SW 1271 (cell line): ENCODE data around the gene EEF1E1.
A peak's percentile ranks its signal among the peaks of the same experiment; 100 is the strongest.

Experiments
- DNase-seq, 2 experiments: peaks; one replicate each; lab custom pipeline; 2025; lab: John Stamatoyannopoulos, UW

EEF1E1 gene

GRCh38 chr6:8102122-8102958, at the start of gene EEF1E1:
TSS of gene EEF1E1 (minus strand) at chr6:8102548. CDS start at chr6:8102521, 27 bp downstream.
- peak; percentile 93 to 98 for DNase-seq

- DNase-seq, result no peak
These were observed 47.0 kb upstream of the EEF1E1 start for GRCh38 chr6:8149350-8149749.

GRCh38 chr6:8143945-8144344, 41.6 kb upstream of the EEF1E1 start:
- no peak for DNase-seq

GRCh38 chr6:8139451-8139850, 37.1 kb upstream of the EEF1E1 start:
- DNase-seq, result no peak

- no peak for DNase-seq
These were observed 35.2 kb upstream of the EEF1E1 start for GRCh38 chr6:8137529-8137939.

GRCh38 chr6:8135276-8135675, 32.9 kb upstream of the EEF1E1 start:
- DNase-seq, result no peak

- no peak for DNase-seq
These were observed 29.8 kb upstream of the EEF1E1 start for GRCh38 chr6:8132130-8132529.

- DNase-seq, result peak in 1 of 2 experiments; percentile 56
These were observed 29.0 kb upstream of the EEF1E1 start for GRCh38 chr6:8131265-8131897.

GRCh38 chr6:8130399-8130798, 28.1 kb upstream of the EEF1E1 start:
- DNase-seq, result no peak

- DNase-seq, result no peak
These were observed 20.9 kb upstream of the EEF1E1 start for GRCh38 chr6:8123236-8123635.

- DNase-seq, result no peak
These were observed 12.6 kb upstream of the EEF1E1 start for GRCh38 chr6:8114956-8115355.

GRCh38 chr6:8113131-8113654, 10.8 kb upstream of the EEF1E1 start:
- DNase-seq, result no peak

- no peak for DNase-seq
These were observed 8.4 kb upstream of the EEF1E1 start for GRCh38 chr6:8110725-8111124.

GRCh38 chr6:8110117-8110721, 7.9 kb upstream of the EEF1E1 start:
- no peak for DNase-seq

GRCh38 chr6:8108759-8109539, 6.6 kb upstream of the EEF1E1 start:
- no peak for DNase-seq

GRCh38 chr6:8108031-8108660, 5.8 kb upstream of the EEF1E1 start:
- DNase-seq, result peak; percentile 72 to 90

GRCh38 chr6:8105791-8106190, 3.4 kb upstream of the EEF1E1 start:
- no peak for DNase-seq

- DNase-seq, result no peak
These were observed 1.4 kb upstream of the EEF1E1 start for GRCh38 chr6:8103726-8104125.

- DNase-seq, result no peak
These were observed 2.0 kb downstream of the EEF1E1 start for GRCh38 chr6:8100159-8100854.

GRCh38 chr6:8090650-8091049, 11.7 kb downstream of the EEF1E1 start:
- DNase-seq, result no peak

- no peak for DNase-seq
These were observed 13.5 kb downstream of the EEF1E1 start for GRCh38 chr6:8088886-8089285.
